OCI-LY3 (cell line): ENCODE measurements around the gene PPP2R5C.

Experiments used
- H2AFZ ChIP-seq: fragments of 200-600, 300-600 bp; shearing (Covaris generic); 2 replicates; pipeline ENCODE4 v1.6.0; 2014; ENCODE audit warnings: antibody characterized with exemption, low read depth, low read length
- H3K27ac ChIP-seq: fragments of 200-600, 300-600 bp; sonication (generic); 2 replicates; pipeline ENCODE4 v1.5.1; 2014; ENCODE audit warnings: mild to moderate bottlenecking, low read length, moderate library complexity, mixed read lengths
- H3K27me3 ChIP-seq: fragments of 200-600, 300-600 bp; sonication (generic); 2 replicates; pipeline ENCODE4 v1.6.1; 2014; ENCODE audit warnings: low read depth, low read length, mixed read lengths
- H3K36me3 ChIP-seq: fragments of 200-600, 300-600 bp; sonication (generic); replicated peaks from 2 replicates; pipeline ENCODE3; 2014; ENCODE audit warnings: low read depth, low read length, mixed read lengths
- H3K4me1 ChIP-seq: fragments of 300-600, 200-600 bp; sonication (generic); 2 replicates; pipeline ENCODE4 v1.6.1; 2014; ENCODE audit warnings: low read length, mixed read lengths
- H3K4me2 ChIP-seq: fragments of 200-600, 300-600 bp; sonication (generic); 2 replicates; pipeline ENCODE4 v1.6.1; 2014; ENCODE audit warnings: low read length, mixed read lengths
- H3K4me3 ChIP-seq: fragments of 300-600, 200-600 bp; sonication (generic); 2 replicates; pipeline ENCODE4 v1.5.1; 2014; ENCODE audit warnings: antibody characterized with exemption, mild to moderate bottlenecking, low read length, moderate library complexity
- H3K79me2 ChIP-seq: fragments of 300-600, 200-600 bp; shearing (Covaris generic); 2 replicates; pipeline ENCODE4 v1.6.1; 2014; ENCODE audit warnings: mild to moderate bottlenecking, low read length, mixed read lengths
- H3K9ac ChIP-seq: fragments of 300-600, 200-600 bp; shearing (Covaris generic); 2 replicates; pipeline ENCODE4 v1.6.0; 2014; ENCODE audit warnings: mild to moderate bottlenecking, low read length, moderate library complexity
- H3K9me3 ChIP-seq: fragments of 200-600, 300-600 bp; shearing (Covaris generic); 2 replicates; pipeline ENCODE4 v1.6.1; 2014; ENCODE audit warnings: low read length, mixed read lengths; ENCODE audit not compliant: insufficient read depth
- H4K20me1 ChIP-seq: fragments of 200-600, 300-600 bp; sonication (generic); 2 replicates; pipeline ENCODE4 v1.6.1; 2016; ENCODE audit warnings: low read length, mixed read lengths; ENCODE audit not compliant: insufficient read depth
- EZH2phosphoT487 ChIP-seq: fragments of 200-600 bp; shearing (Covaris generic); IDR thresholded peaks from 2 replicates; pipeline ENCODE4 v1.6.1; 2018; ENCODE audit warnings: antibody characterized with exemption, mixed run types, low read depth
- TF ChIP-seq, protein P1 (sequence below): fragments of 200-600, 300-600 bp; sonication (generic); IDR thresholded peaks from 2 replicates; pipeline ENCODE4 v1.5.1; 2014; ENCODE audit warnings: antibody characterized with exemption, low read length, low read depth

The PPP2R5C gene

DNA sequence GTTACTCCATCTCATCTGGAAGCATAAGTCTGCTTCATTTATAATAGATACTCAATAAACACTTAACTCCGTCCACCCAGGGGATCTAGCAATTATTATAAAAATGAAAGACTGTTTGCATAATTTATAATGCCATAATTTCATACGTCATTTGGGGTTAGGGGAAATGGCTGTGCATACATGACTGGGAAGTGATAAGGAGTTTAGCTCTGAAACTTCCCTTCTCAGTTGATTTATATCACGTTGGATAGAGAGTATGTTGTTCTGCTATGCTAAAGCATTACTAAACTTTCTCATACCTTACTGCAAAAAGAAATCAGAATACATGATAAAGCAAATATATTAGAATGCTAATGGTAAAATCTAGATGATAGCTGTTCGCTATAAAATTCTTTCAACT, 112.5 kb downstream of the PPP2R5C start:
- H3K27ac ChIP-seq, result no peak overlapping the region
- TF ChIP-seq, protein P1, sequence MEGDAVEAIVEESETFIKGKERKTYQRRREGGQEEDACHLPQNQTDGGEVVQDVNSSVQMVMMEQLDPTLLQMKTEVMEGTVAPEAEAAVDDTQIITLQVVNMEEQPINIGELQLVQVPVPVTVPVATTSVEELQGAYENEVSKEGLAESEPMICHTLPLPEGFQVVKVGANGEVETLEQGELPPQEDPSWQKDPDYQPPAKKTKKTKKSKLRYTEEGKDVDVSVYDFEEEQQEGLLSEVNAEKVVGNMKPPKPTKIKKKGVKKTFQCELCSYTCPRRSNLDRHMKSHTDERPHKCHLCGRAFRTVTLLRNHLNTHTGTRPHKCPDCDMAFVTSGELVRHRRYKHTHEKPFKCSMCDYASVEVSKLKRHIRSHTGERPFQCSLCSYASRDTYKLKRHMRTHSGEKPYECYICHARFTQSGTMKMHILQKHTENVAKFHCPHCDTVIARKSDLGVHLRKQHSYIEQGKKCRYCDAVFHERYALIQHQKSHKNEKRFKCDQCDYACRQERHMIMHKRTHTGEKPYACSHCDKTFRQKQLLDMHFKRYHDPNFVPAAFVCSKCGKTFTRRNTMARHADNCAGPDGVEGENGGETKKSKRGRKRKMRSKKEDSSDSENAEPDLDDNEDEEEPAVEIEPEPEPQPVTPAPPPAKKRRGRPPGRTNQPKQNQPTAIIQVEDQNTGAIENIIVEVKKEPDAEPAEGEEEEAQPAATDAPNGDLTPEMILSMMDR, result no peak
- TF ChIP-seq EZH2phosphoT487, result no peak
- no peak overlapping the region for H2AFZ ChIP-seq
- H3K79me2 ChIP-seq, result peaks cover 73% of the 10 kb centered on the region
- H3K4me3 ChIP-seq, result no peak overlapping the region
- 0 out of 2 replicates have a peak, but pooled peaks cover 6% of the 10 kb centered on the region for H4K20me1 ChIP-seq
- H3K9ac ChIP-seq, result no peak overlapping the region
- H3K36me3 ChIP-seq, result peaks cover 14% of the 10 kb centered on the region
- H3K9me3 ChIP-seq, result no peaks in the 10 kb centered on the region
- H3K27me3 ChIP-seq, result no peaks in the 10 kb centered on the region
- H3K4me2 ChIP-seq, result peak overlapping the region; percentile 10; the same call in 1 of the 2 replicates
- peaks cover 57% of the 10 kb centered on the region for H3K4me1 ChIP-seq

DNA sequence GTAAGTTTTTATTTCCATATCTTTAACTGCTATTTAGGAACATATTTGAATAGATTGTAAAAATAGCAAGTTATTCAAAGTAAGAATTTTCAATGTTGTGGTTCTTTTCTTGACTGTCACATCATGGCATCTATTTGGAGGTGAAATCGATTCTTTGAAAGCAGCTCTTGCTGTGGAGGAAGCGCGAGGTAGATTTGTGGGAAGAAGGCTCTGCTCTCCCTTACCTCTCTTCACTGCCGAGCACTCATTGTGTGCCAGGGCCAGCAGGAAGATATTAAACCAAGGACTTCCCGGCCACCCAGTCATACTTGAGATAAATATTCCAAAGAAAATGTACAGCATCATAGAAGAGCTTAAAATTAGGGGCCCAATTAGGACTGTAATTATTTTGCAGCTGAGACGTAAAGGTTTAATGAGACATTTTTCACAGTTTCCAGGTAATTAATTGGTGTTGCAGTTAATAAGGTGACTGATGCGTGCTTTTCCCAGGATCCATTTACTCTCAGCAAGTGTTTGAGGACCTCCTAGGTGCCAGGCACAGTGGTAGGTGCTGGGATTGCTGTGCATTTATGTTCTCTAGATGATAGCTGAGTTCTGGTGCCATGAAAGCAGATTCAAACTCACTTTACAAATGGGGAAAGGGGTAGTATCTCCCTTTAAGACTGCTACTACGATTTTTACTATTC, 113.7 kb downstream of the PPP2R5C start:
- peaks cover 69% of the 10 kb centered on the region for H3K4me1 ChIP-seq
- peak overlapping the region; percentile 72 for H3K9ac ChIP-seq
- peak overlapping the region; percentile 67 for H3K4me3 ChIP-seq
- peak overlapping the region; percentile 92 for H3K4me2 ChIP-seq
- peak overlapping the region; percentile 93 for H3K27ac ChIP-seq
- no peak for TF ChIP-seq EZH2phosphoT487
- TF ChIP-seq, protein P1, result no peak
- H3K27me3 ChIP-seq, result no peaks in the 10 kb centered on the region
- H3K79me2 ChIP-seq, result peaks cover 75% of the 10 kb centered on the region
- no peak overlapping the region for H2AFZ ChIP-seq
- H3K36me3 ChIP-seq, result peaks cover 14% of the 10 kb centered on the region
- H3K9me3 ChIP-seq, result no peaks in the 10 kb centered on the region
- H4K20me1 ChIP-seq, result 0 out of 2 replicates have a peak, but pooled peaks cover 5% of the 10 kb centered on the region

DNA sequence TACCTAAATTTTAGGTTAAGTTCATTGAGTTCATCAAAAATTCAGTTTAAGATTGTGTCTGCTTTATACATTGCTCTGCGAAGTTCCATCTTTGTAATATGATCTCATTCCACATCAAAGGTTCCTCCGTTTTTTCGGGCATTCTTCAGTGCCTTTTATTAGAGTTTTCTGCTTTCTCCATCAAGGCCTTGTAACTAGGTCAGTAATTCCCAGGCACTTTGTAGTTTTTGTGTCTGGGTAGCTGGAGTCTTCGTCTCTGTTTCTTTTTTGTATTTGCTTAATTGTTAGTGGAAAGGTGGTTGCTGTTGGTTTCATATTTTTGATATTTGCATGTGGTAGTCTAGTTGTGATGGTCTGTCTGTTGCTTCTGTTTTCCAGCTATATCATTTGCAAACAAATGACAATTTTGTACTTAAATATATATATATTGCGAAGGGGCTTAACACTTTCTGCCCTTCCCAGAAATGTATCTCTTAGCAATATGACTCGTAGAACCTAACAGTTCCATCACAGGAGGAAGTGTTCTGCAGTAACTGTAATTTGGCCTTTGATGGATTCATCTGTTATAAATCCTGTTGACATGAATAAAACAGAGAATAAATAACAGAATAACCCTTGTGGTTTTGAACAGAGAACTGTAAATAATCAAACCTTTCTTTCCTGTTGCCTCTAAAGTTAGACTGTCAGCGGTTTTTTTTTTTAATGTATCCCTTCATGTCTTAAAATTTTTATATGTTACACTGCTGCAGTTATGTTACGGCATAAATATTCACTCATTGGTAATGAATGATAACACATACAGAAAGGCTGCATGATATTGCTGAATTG, 114.4 kb downstream of the PPP2R5C start:
- Histone ChIP-seq H3K79me2 (peaks cover 75% of the 10 kb centered on the region), H3K27me3 (no peaks in the 10 kb centered on the region), H3K4me1 (peaks cover 76% of the 10 kb centered on the region), H2AFZ (no peak overlapping the region), H4K20me1 (no peaks in the 10 kb centered on the region), H3K9me3 (no peaks in the 10 kb centered on the region), H3K27ac (peak overlapping the region; percentile 93), H3K9ac (peak overlapping the region; percentile 72), H3K36me3 (peaks cover 14% of the 10 kb centered on the region), H3K4me2 (peak overlapping the region; percentile 92), H3K4me3 (peak overlapping the region; percentile 67)
- TF ChIP-seq, protein P1, result no peak
- TF ChIP-seq EZH2phosphoT487, result no peak

DNA sequence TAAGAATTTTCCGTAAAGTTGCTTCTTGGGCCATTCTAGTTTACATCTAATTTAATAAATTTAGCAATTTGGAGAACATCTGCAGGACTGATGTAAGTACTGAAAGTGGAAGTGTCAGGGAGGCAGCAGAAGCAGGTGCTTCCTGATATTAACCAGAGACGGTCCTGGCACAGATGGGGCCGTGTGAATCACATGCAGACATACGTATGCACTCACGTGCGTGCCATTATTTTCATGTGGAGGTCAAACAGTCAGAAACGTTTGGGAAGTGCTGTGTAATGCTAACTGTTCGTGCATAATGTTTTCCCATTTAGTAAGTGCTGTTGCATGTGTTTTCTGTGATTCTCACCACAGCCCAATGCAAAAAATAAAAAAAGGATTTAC, 115.0 kb downstream of the PPP2R5C start:
- H3K27me3 ChIP-seq, result no peaks in the 10 kb centered on the region
- H3K36me3 ChIP-seq, result peaks cover 15% of the 10 kb centered on the region
- TF ChIP-seq EZH2phosphoT487, result no peak
- TF ChIP-seq, protein P1, result no peak
- no peaks in the 10 kb centered on the region for H3K9me3 ChIP-seq
- H3K4me2 ChIP-seq, result peak overlapping the region; percentile 92
- no peaks in the 10 kb centered on the region for H4K20me1 ChIP-seq
- no peak overlapping the region for H2AFZ ChIP-seq
- H3K27ac ChIP-seq, result peak overlapping the region; percentile 93
- peak overlapping the region; percentile 72 for H3K9ac ChIP-seq
- H3K79me2 ChIP-seq, result peaks cover 74% of the 10 kb centered on the region
- H3K4me3 ChIP-seq, result peak overlapping the region; percentile 67
- H3K4me1 ChIP-seq, result peaks cover 76% of the 10 kb centered on the region
